HG02678 (cell line): ENCODE measurements around the gene PAK1.

Experiments used
- ATAC-seq: cut with Tn5 transposase; IDR thresholded peaks from one replicate; pipeline ENCODE4 v1.9.1; 2021; ENCODE audit warnings: mild to moderate bottlenecking, moderate library complexity; ENCODE audit not compliant: unreplicated experiment

The PAK1 gene

DNA sequence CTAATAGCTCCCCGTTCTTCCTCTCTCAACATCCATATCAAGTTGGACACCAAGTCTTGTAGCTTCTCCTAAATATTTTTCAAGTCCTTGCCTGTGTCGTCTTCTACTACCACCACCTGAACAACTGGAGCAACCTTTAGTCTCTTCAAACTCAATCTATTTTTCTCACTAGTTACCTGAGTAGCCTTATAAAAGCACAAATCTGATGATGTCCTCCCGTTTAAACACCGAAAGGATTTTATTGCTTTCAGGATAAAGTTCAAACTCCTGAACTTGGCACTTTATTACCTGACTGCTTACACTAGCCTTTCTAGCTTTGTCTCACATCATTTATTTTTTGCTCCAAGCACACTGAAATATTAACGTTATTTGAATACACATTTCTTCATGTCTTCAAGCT, 1.3 kb upstream of the PAK1 start:
- ATAC-seq = no peak

DNA sequence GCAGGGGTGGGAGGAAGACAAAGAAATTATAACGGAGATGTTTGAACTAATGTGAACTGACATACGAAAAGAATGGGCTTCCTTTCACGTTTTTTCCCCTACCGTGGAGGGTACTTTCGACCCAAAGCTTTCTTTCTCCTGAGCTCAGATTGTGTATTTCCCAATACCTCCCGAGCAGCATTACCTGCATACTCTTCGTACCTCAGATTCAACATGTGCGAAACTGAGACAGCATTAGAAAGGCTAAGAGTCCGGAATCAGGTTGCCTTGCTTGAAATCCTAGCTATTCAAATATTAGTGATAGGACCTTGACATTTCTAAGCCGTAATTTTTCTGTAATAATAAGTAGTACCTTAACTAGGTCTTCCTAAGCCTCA, 778 bp upstream of the PAK1 start:
- ATAC-seq = no peak

DNA sequence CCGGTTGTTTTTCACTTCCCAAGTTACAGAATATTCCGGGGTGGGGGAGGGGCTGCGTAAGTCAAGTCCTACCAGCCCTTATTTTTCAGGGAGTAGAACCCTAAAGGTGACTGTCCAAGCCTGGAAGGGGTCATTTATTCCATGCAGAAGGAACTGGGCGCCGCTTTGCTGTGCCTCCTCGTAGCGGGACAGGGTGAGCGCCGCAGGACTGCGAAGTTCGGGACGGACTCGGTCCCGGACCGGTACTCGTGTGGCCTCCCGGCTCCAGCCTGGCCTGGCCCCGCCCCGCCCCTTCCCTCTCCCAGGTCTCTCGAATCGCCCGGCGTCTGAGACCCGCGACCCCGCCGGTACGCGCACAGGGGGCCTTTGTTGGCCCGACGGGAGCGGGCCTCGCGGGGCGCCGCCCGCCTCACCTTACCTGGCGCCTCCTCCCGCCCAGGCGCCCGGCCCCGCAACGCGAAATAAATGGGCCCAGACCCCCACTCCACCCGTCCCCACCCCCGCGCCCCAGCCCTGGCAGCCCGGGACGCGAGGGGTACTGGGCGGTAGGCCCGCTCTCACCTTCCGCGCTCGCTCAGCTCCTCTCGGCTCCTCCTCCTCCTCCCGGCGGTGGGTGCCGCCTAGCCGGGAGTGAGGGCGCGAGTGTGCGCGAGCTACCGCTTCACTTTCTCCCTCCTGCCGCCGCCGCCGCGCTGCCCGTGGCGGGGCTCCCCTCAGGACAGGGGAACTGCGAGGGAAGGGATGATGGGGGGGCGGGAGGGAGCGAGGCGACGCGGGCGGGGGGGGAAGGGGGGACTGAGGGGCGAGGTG, 698 bp downstream of the PAK1 start:
- ATAC-seq = peak; percentile 41

DNA sequence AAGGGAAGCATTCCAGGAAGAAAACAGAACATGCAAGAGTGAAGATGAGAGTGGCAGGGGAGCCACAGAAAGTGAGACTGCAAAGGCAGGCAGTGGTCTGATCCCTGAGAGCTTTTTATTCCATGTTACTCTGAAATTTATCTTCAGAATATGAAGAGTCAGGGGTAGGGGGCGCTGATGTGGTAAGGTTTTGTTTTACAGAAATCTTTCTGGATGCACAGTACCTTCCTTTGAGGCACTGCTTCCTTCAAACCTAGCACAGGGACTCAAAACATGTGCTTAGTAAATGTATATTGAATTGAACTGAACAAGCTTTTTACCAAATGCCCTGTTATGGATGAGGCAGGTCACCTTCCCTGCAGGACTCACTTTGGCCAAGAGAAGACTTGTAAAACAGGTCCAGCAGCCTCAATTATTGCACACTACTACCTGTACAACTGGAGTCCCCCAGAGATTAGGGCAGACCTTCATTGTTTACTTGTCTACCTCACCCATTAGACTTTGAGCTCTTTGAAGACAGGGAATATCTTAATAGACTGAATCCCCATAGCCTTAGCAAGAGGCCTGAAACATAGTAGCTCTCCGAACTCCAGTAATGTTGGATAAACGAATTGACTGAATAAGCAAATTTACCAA, 2.2 kb downstream of the PAK1 start:
- ATAC-seq = no peak

DNA sequence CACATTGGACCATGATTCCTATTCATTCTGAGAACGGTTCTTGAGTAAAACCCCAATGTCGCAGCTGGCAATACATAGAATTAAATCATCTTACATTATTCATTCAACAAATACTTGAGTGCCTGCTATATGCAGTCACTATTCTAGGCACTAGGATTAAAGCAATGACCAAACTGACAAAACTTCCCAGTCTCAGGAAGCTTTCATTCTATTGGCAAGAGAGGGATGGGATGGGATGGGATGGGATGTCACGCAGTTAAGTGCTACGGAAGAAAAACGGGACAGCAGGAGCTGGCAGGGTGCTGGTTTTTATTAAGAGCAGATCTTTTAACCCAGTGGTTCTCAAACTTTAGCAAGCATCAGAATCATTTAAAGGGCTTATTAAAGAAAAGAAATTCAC, 2.9 kb downstream of the PAK1 start:
- ATAC-seq = no peak

DNA sequence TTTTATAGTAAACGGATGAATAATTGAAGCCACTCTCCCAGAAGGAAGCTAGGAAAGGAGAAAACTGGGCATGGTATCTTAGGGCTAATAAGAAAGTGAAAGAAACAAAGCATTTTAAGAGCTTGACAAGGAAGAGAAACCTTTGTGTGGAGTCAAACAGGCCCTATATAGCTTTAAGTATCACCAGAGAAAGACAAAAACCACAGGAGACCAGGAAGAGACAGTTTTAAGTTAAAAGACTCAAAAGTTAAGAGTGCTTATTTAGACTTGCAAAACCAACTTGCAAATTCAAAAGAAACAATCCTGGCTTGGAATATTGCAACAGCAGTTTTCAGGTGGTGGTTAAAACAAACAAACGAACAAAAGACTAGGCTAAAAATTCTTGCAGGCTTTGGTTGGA, 3.4 kb downstream of the PAK1 start:
- ATAC-seq = peak; percentile 44

DNA sequence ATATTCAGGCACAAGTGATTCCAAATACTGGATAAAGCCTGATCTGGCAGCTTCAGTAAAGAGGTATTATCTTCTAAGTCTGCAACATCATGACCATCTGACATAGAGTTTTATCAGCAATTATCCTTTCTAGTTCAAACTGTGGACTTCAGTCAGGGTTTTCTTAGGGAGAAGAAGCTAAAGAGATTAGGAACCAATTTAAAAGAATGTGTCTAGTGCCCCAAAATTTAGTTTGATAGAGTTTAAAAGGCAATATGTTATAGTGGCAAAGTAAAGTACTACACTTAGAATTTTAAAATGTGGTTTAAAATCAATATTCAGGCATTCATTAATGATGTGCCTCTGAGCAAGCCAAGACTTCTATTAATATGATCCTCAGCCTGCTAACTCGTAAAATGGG, 5.4 kb downstream of the PAK1 start:
- ATAC-seq = no peak

DNA sequence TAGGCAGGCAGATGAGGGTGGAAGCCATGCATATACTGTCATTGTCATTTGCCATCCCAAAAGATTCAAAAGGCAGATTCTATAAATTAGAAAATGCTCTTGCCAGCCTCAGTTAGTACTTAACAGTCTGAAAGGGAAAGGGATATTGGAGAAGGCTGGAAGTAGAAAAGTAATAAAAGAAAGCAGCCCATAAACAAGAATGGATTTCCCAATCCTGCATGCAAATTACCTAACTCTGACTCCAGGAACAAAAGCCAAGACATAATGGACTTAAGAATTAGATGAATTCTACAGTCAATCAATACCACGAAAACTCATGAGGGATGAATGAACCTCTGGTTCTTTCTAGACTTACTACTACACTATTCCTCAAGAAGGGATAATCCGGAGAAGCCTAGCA, 5.9 kb downstream of the PAK1 start:
- ATAC-seq = no peak

DNA sequence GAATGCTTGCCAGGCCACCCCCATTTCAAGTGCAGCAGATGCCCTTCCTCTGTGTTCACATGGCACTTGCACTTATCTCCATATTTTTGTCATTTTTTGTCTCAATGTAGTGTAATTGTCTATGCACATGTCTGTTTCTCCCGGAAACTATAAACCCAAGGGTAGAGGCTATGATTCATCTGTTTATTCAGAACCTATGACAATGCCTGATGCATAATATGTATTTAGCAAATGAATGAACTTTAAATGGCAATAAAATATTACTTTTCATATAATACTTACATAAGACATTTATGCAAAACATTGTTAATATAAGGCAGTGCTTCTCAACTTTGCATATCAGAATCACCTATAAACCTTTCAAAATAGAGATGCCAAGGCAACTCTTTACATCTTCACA, 6.7 kb downstream of the PAK1 start:
- ATAC-seq = no peak

DNA sequence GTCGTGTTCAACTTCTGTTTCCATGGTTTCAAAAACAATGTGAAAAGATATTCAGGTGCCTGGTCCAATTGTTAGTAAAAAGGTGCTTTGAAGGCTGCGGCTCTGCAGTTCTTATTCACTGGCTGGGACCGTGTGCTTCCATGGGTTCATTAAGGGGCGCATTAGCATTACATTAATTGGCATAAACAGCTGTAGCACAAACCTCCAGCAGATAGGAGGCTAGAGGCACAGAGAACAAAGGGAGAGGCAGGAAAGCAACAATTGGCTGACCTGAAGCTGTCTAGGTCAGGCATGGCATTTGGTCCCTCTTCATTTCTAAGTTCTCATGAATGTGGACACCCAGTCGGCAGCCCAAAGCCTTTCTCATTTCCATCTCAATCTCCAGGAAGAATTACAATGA, 16.6 kb downstream of the PAK1 start:
- ATAC-seq = peak; percentile 31

DNA sequence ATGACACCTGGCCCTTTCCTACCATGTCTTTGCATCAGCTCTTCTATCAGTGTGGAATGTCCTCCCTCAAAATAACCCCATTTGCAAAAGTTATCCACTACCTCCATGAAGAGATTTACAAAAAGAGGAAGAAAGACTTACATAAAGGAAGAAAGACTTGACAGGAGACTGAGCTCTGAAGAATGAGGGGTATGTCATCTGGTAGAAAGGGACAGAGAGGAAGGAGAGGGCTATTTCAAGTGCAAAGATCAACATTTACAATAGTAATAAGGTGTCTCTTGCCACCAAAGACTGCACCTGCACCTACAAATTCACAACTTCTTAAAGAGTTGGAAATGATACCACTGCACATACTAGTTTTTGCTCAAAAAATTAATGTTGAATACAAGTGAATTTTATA, 18.2 kb downstream of the PAK1 start:
- ATAC-seq = no peak

DNA sequence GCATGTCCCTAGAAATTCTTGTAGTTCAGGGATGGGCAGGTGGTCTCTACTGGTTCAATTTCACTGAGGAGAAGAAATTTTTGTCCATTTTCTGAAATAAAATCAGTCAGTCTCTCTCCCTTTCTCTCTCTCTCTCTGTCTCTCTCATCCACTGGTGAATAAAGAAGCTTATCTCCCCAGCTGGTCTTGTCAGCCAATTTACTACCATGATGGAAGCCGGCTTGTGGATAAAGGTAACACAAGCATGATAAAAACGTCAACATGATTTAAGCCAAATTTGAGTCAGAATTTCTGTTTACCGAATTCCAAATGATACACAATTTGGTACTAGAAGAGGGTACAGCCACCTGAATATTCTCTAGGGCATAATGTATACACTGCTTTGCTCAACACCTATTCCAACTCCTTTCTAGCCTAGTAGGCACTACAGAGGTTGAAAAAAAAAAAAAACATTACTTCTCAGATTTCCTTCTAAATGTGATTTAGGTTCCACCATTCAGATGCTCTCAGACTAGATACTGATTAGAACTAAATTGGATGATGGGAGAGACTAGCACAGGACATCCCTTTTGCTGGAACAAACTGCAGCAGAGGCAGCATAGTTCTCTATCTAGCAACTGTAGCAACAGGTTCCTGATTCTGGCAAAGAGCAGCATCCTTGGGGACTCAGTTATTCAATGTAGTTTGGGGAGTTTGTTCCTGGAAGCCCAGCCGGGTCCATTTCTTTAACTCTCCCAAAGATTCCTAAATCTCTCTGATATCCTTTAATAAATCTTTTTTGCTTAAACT, 18.8 kb downstream of the PAK1 start:
- no peak for ATAC-seq

DNA sequence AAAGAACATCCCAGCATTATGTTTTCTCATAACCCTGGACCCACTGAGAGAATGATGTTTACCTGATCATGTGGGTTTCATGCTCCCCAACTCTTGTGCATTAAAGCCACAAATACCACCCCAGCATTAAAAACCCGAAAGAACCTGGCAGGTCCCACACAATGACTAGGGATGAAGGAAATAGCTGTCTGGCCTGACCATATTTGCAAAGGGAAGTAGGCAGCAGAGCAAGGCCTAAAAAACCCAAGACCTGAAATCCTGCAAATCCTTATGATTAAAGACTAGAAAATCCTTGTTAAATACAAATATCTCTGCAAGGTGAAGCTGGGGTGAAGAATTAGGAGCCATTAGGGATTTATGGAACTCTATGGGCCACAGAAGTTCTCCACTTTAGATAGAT, 23.7 kb downstream of the PAK1 start:
- no peak for ATAC-seq

DNA sequence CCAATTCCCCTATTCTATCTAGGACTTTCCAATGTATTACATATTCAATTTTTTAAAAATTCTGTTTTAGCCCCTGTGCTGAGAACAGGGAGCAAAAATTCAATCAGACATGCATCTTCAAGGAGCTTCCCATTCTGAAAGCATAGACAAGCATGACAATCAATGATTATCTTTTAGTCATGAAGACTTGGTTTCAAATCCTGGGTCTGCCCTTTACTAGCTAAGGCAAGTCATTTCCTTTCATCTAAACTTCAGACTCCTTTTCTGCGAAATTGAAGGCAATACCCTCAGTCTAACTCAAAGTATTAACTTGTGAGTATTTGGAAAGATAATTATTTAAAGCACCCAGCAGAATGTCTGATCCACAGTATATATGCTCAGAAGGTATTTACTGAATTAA, 24.1 kb downstream of the PAK1 start:
- ATAC-seq = no peak

DNA sequence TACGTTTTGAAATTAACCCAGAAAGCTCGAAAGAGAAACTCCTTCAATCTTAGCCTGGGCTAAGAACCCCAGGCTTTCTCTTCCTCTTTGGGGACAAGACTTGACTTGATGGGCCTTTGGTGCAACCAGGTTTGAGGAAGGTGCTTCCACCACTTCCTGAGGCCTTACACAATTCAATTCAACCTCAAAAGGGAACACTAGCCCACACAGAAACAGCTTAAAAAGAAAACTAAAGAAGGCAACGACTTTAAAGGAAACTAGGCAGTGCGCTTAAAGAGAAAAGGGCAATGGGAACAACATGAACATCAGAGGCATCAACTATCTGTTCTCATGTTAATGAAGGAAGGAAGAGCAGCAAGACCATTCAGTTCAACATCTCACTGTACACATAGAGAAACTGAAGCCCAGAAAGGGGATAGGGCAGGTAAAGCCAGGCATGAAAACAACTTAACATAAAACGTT, 24.8 kb downstream of the PAK1 start:
- ATAC-seq = peak; percentile 54

DNA sequence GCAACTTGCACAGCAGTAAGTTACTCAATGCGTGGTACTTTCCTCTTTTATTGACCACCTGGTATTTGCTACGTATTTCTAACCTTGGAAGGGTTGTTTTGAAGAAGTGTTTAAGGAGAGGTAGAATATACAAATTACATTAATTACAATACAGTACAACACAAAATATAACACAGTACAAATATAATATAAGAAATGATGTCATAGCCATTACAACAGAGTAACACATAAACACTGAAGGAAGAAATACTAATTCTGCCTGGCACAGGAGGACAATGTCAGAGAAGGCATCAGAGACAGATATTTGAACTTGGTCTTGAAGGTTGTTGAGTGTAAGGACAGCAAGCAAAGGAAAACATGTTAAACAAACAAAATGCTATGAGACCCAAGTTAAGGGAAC, 25.6 kb downstream of the PAK1 start:
- ATAC-seq = no peak

DNA sequence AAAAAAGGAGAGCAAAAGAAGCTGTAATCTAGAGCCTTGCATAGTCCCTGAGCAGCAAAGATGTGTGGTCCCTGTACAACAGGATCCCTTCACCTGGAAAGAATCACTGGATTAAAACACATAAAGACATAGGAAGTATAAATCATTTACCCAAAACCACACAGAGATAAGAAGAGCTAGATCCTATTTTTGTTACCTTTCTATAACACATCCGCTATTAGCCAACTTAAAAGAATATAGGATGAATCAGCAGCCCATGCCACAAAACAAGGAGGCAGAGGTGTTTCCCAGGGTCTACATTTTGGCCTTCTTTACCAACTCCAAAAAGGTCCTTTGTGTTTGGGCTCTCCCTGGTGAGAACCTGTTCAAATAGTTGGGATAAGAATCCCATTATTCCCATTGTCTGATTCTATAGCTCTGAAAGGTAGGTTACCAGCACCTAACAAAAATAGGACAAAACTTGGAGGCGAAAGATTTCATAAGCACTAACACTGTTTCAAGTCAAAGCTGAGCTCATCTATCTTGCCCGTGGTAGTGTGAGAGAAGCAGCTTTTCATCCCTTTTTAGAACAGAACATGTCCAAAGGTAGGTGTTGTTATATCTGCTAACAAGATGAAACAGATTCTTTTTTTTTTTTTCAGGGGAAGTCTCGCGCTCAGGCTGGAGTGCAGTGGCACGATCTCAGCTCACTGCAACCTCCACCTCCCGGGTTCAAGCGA, 26.8 kb downstream of the PAK1 start:
- ATAC-seq = no peak

DNA sequence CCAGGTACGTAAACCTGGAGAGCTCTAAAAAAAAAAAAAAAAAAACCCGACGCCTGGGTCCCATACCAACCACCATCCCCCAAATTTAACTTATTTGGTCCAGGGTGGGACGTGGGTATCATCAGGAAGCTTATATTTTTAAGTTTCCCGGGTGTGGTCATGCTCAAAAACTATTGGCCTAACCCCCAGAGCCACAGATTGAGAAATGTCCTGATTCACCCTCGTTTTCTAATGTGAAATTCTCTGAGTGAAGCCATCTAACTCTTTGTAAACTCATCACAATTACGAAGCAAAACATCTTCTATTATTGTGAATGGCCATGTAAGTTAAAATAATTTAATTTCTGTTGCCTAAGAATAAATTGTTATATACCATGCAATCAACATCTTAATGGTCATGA, 29.6 kb downstream of the PAK1 start:
- no peak for ATAC-seq

DNA sequence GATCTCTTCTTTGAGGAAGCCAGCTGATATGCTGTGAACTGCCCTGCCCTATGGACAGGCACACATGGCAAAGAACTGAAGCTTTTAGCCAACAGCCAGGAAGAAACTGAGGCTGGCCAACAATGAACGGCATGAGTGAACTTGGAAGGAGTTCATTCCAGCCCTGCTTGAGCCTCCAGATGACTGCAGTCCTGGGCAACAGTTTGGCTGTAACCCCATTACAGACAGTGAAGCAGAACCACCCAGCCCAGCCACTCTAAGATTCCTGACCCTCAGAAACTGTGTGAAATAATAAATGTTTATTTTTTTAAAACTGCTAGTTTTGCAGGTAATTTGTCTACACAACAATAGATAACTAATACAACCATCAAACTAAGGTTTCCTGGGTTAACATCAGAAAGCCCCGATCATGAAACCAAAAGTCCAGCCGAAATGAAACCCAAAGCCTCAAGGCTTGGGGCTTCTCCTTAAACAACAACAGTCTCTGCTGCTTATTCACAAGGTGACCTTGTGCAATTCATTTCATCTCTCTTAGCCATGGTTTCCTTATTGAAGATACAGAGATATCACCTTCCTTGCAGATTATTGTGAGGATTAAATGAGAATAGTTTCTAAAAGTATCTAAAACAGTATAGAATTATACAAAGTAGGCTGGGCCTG, 31.4 kb downstream of the PAK1 start:
- peak; percentile 62 for ATAC-seq

DNA sequence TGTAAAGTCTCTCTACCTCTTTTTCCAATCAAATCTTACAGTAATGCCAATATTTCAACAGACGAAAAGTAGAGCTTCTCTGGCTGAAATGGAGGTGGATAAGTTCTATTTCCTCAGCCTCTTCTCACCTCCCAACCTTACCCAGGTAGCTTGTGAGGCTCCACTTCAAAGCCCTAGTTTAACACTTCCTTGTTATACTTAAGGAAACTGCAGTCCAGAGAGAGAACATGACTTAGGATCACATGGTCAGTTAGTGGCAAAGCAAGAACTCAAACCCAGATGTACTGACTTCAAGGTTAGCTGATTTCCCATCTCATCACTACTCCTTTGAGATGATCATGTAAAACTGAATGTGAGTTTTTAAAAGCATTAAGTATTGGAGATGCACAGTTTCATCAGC, 32.5 kb downstream of the PAK1 start:
- ATAC-seq = no peak

DNA sequence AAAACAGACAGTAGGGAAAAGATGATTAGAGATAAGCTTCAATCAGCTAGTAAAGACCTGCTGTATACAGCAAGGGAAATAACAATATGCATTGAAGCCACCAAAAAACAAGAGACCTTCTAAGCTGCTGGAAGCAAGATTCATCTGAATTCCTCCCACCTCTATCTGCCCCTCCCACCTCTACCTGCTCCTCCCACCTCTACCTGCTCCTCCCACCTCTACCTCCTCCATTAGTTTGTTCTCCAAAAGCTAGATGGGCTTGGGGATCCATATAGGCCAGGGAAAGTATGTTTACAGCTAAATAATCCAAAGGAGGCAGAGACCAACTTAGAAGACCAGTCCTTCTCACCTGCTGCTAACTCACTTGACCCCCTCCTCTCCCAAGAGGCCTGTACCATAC, 33.2 kb downstream of the PAK1 start:
- no peak for ATAC-seq
